AG09319 (cell line): ENCODE data around the gene NCLN.

Experiments used
- DNase-seq: peaks from one replicate; pipeline ENCODE4 v3.0.0-alpha.2; 2010; ENCODE audit warnings: low read depth; ENCODE audit errors: extremely low read depth
- CTCF ChIP-seq: IDR thresholded peaks from 2 replicates; pipeline ENCODE4 v1.5.1; 2011; ENCODE audit warnings: low read depth, mild to moderate bottlenecking, inconsistent platforms, low read length, moderate library complexity

NCLN gene

DNA sequence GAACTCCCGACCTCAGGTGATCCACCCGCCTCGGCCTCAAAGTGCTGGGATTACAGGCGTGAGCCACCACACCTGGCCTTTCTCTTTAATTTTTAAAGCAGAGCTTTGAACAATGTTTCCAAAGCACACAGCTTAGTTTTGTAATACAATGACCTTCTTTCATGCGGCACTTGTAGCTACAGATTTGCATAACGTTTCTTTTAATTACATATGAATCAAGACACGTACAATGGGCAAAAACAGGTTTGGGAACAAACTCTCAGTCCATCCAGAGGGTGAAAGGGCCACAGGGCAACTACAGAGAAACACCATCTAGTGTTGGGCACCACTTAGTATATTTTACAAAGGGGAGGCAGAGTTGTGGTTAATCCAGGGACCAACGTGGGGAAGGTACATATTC, 26.2 kb upstream of the NCLN start:
- no peak for DNase-seq
- TF ChIP-seq CTCF = no peak

GRCh38 chr19:3160219-3160618, 25.5 kb upstream of the NCLN start:
- no peak for DNase-seq
- TF ChIP-seq CTCF = no peak

- TF ChIP-seq CTCF = no peak
- DNase-seq = no peak
Observed at GRCh38 chr19:3161453-3161852, 24.3 kb upstream of the NCLN start.

- no peak for DNase-seq
- TF ChIP-seq CTCF = no peak
Observed at GRCh38 chr19:3162418-3163229, 23.1 kb upstream of the NCLN start.

- DNase-seq = no peak
- peak; percentile 95 for TF ChIP-seq CTCF
Observed at GRCh38 chr19:3163230-3163886, 22.4 kb upstream of the NCLN start.

- no peak for DNase-seq
- TF ChIP-seq CTCF = no peak
Observed at GRCh38 chr19:3163943-3164342, 21.8 kb upstream of the NCLN start.

GRCh38 chr19:3167533-3168272, 18.0 kb upstream of the NCLN start:
- no peak for DNase-seq
- no peak for TF ChIP-seq CTCF
